Glutamatergic neuron (in vitro differentiated cells): ENCODE measurements around the gene ACYP1. TPM values are rescaled to one million over a fixed set of nuclear protein-coding genes. Genes with fewer than 3 reads are reported as not detected.

Experiments
- DNase-seq: peaks from one replicate; pipeline ENCODE4 v3.0.0; 2022
- H3K27ac Mint-ChIP-seq: one replicate; pipeline ENCODE4 v1.8.0; 2020; ENCODE audit warnings: mild to moderate bottlenecking, mixed read lengths, inconsistent platforms; ENCODE audit not compliant: unreplicated experiment
- H3K27me3 Mint-ChIP-seq: one replicate; pipeline ENCODE4 v1.8.0; 2020; ENCODE audit warnings: mild to moderate bottlenecking, moderate library complexity, mixed read lengths, inconsistent platforms; ENCODE audit not compliant: unreplicated experiment
- H3K36me3 Mint-ChIP-seq: one replicate; pipeline ENCODE4 v1.8.0; 2020; ENCODE audit warnings: mild to moderate bottlenecking, mixed read lengths, inconsistent platforms; ENCODE audit not compliant: unreplicated experiment
- H3K4me1 Mint-ChIP-seq: one replicate; pipeline ENCODE4 v1.8.0; 2020; ENCODE audit warnings: mild to moderate bottlenecking, low read depth, mixed read lengths, inconsistent platforms; ENCODE audit not compliant: unreplicated experiment
- H3K4me3 Mint-ChIP-seq: one replicate; pipeline ENCODE4 v1.8.0; 2020; ENCODE audit warnings: mild to moderate bottlenecking, mixed read lengths, inconsistent platforms; ENCODE audit not compliant: unreplicated experiment
- H3K9me3 Mint-ChIP-seq: one replicate; pipeline ENCODE4 v1.8.0; 2020; ENCODE audit warnings: mild to moderate bottlenecking, moderate library complexity, mixed read lengths, inconsistent platforms; ENCODE audit not compliant: unreplicated experiment
- CTCF ChIP-seq: fragments of 200-600 bp; sonication (generic); IDR thresholded peaks from one replicate; pipeline ENCODE4 v1.5.0; 2021; ENCODE audit not compliant: partially characterized antibody, unreplicated experiment
- total RNA-seq: library from RNA; stranded (reverse); fragmentation: NEBNext Ultra II Directional; extraction: Animal tissue kit (Norgen Biotek cat#: 25700); gene quantifications from one replicate; pipeline ENCODE4 v1.2.1, GENCODE V29; 2021; ENCODE audit not compliant: unreplicated experiment

Gene ACYP1
- total RNA-seq, 1 donor from 2014 or later, result 14.3 TPM

GRCh38 chr14:75091251-75091650 is 27.4 kb upstream of the ACYP1 start:
- Mint-ChIP-seq H3K36me3 (no peaks in the 10 kb centered on the region), H3K9me3 (no peaks in the 10 kb centered on the region), H3K27ac (no peak overlapping the region), H3K4me1 (no peaks in the 10 kb centered on the region), H3K27me3 (no peaks in the 10 kb centered on the region), H3K4me3 (no peak overlapping the region)
- DNase-seq, result no peak
- TF ChIP-seq CTCF, result no peak

GRCh38 chr14:75090353-75090752 is 26.5 kb upstream of the ACYP1 start:
- Mint-ChIP-seq H3K9me3 (no peaks in the 10 kb centered on the region), H3K27me3 (no peaks in the 10 kb centered on the region), H3K36me3 (no peaks in the 10 kb centered on the region), H3K4me3 (no peak overlapping the region), H3K27ac (no peak overlapping the region), H3K4me1 (no peaks in the 10 kb centered on the region)
- TF ChIP-seq CTCF, result no peak
- no peak for DNase-seq

- peak; percentile 72 for TF ChIP-seq CTCF
- Mint-ChIP-seq H3K36me3 (no peaks in the 10 kb centered on the region), H3K27ac (no peak overlapping the region)
These were observed 24.9 kb upstream of the ACYP1 start for GRCh38 chr14:75088566-75089373.

GRCh38 chr14:75088153-75088552 is 24.3 kb upstream of the ACYP1 start:
- no peak overlapping the region for H3K4me3 Mint-ChIP-seq
- DNase-seq, result no peak
- no peak for TF ChIP-seq CTCF
- no peaks in the 10 kb centered on the region for H3K4me1 Mint-ChIP-seq
- no peak overlapping the region for H3K27ac Mint-ChIP-seq
- no peaks in the 10 kb centered on the region for H3K27me3 Mint-ChIP-seq
- no peaks in the 10 kb centered on the region for H3K9me3 Mint-ChIP-seq
- no peaks in the 10 kb centered on the region for H3K36me3 Mint-ChIP-seq

More at GRCh38 chr14:75088566-75089373, 24.9 kb upstream of the ACYP1 start:
- H3K4me1 Mint-ChIP-seq, result no peaks in the 10 kb centered on the region
- peak; percentile 22 for DNase-seq
- H3K9me3 Mint-ChIP-seq, result no peaks in the 10 kb centered on the region
- no peak overlapping the region for H3K4me3 Mint-ChIP-seq
- H3K27me3 Mint-ChIP-seq, result no peaks in the 10 kb centered on the region

- Mint-ChIP-seq H3K27ac (no peak overlapping the region), H3K4me3 (no peak overlapping the region), H3K4me1 (no peaks in the 10 kb centered on the region), H3K27me3 (no peaks in the 10 kb centered on the region), H3K36me3 (no peaks in the 10 kb centered on the region), H3K9me3 (no peaks in the 10 kb centered on the region)
- DNase-seq, result no peak
- TF ChIP-seq CTCF, result no peak
These were observed 20.7 kb upstream of the ACYP1 start for GRCh38 chr14:75084513-75084912.
